ENCODE measurements around the gene CTSZ. TPM values are rescaled to one million over a fixed set of nuclear protein-coding genes. Genes with fewer than 3 reads are reported as not detected.

Gene CTSZ
- total RNA-seq, 1 experiment from 2014 or later, result 487 TPM

- Histone ChIP-seq H3K9me3 (no peaks in the 10 kb centered on the region), H3K36me3 (peaks cover 37% of the 10 kb centered on the region), H3K4me3 (peak overlapping the region; percentile 95), H3K27me3 (no peaks in the 10 kb centered on the region)
- DNase-seq, result no peak
These were observed 834 bp upstream of the CTSZ start for GRCh38 chr20:59007665-59008511.

DNA sequence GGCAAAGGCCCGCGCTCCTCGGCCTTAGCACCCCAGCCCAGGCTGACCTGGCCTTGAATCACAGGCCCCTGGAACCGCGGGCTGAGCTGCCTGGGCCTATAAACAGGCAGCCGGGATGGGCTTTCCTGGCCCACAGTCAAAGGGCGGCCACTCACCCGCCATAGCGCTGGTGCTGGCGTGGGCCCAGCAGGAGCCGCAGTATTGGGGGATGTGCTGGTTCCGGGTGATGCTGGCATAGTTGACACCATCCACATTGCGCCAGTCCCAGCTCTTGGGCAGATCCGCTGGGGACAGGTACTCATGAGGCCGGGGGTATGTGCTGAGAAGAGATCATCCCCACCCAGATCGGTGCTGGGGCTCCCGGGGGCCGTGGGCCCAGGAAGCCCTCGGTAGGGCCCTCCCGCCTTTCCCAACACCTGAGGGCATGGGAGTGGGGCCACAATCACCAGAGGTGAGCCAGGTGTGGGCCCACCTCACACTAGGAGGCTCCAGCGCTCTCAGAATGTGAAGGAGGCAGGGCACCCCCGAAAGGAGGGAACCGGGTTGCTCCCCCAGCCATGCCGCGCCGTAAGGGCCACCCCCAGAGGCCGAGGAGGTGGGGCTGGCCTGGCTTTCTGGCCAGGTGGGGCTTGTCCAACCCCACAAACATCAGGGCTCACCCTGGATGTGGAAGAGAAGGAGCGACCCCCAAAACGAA is 739 bp downstream of the CTSZ start:
- Histone ChIP-seq H3K9me3 (no peaks in the 10 kb centered on the region), H3K4me3 (peak overlapping the region; percentile 95), H3K36me3 (peaks cover 50% of the 10 kb centered on the region), H3K27me3 (no peaks in the 10 kb centered on the region)
- peak; percentile 72 for DNase-seq

DNA sequence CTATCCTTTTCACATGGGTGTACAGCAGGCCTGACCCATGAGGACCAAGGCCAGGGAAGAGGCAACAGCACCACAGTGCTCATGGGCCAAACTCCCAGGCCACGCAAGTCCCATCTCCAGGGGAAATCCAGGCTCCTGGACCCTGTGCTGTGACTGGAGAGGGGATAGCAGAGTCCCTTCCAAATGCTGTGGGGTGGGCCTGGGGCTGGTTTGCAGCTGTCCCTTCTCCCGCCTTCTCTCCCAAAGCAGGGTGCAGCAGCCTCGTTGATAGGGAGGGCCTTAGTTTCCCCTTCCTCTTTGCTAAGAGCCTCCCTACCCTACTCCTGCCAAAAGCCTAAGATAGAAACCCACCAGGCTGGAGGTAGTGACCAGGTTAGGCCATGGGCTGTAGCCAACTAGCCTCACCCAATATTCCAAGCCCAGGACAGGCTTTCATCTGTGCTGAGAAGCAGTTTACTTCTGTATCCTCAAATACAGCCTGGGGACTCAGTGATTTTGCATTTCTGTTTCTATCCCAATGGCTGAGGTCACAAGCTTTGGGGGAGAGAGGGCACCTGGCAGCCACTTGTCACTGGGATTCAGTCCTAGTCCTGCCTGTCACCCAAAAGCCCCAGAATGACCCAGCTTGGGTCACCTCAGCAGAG is 1.4 kb downstream of the CTSZ start:
- peaks cover 56% of the 10 kb centered on the region for H3K36me3 ChIP-seq
- peak overlapping the region; percentile 95 for H3K4me3 ChIP-seq
- no peak for DNase-seq
- H3K9me3 ChIP-seq, result no peaks in the 10 kb centered on the region
- H3K27me3 ChIP-seq, result no peaks in the 10 kb centered on the region

DNA sequence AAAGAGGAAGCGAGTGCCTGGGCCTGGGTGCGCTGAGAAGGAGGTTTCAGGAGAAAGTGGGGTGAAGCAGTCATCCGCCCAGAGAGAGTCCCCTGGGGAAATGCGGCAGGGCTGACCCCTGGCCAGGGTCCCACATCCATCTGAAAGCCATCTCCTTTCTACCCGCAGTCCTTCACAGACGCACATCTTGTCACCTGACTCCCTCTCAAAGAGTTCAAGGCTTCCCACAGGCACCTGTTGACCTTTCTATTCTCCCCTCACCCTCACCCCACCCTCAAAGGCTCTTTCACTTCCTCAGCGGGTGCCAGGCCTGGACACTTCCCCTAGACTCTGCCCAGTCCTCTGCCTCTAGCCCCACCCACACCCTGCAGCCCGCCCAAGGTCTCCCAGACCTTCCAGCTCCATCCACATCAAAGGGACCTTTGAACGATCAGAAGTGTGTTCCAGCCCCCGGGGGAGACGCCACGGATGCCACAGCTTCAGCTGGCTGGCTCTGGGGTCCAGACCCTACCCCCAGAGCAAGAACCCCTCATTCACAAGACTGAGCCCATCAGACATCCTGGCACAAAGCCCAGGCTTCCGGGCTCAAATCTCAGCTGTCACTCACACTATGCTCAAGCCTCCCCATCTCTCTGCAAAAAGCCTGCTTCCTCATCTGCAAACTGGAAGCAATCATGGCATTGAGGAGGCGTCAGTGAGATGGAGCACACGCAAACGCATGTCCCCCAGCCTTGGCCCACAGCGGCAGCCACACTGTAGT is 2.1 kb downstream of the CTSZ start:
- H3K4me3 ChIP-seq, result peak overlapping the region; percentile 95
- no peak for DNase-seq
- H3K9me3 ChIP-seq, result no peaks in the 10 kb centered on the region
- peaks cover 62% of the 10 kb centered on the region for H3K36me3 ChIP-seq
- H3K27me3 ChIP-seq, result no peaks in the 10 kb centered on the region

DNA sequence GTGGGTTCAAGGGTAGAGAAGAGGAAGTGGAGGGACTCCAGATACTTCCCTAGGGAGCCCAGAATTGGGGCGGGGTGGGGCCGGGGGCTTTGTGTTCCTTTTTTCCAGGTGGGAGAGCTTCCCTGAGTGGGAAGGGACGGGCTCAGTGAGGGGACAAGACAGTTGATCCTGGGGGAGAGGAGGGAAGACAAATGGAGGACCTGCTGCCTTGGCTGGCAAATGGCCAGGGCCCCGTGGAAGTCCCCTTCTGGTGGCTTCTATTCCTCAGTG is 2.6 kb downstream of the CTSZ start:
- DNase-seq, result no peak
- Histone ChIP-seq H3K36me3 (peaks cover 64% of the 10 kb centered on the region), H3K9me3 (no peaks in the 10 kb centered on the region), H3K27me3 (no peaks in the 10 kb centered on the region), H3K4me3 (no peak overlapping the region)

DNA sequence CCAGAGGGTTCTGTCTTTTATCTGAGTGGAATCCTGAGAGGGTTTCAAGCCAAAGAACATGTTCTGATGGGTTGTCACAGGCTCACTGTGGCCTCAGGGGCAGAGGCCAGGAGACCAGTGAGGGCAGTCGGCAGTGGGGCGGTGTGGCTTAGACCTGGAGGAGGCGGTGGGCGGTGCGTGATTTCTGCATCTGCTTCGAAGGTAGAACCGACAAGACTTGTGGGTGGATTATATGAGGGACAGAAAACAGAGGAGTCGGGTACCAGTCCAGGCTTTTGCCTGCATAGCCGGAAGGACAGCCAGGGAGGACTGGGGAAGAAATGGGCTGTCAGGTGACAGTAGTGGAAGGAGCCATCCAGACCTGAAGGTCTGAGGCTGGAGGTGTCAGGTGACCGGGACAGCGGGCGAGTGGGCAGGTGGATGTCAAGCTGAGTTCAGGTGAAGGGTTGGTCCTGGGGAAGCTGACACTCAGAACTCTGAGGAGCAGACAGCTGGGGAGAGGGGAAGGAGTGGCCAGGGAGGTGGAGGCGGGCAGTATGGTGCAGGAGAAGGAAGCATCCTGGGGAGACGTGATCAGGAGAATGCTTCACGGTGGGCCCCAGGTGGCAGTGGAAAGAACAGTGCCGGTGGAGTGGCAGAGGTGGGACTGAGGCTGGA is 3.1 kb downstream of the CTSZ start:
- Histone ChIP-seq H3K9me3 (no peaks in the 10 kb centered on the region), H3K36me3 (peaks cover 68% of the 10 kb centered on the region), H3K4me3 (no peak overlapping the region), H3K27me3 (no peaks in the 10 kb centered on the region)
- no peak for DNase-seq

DNA sequence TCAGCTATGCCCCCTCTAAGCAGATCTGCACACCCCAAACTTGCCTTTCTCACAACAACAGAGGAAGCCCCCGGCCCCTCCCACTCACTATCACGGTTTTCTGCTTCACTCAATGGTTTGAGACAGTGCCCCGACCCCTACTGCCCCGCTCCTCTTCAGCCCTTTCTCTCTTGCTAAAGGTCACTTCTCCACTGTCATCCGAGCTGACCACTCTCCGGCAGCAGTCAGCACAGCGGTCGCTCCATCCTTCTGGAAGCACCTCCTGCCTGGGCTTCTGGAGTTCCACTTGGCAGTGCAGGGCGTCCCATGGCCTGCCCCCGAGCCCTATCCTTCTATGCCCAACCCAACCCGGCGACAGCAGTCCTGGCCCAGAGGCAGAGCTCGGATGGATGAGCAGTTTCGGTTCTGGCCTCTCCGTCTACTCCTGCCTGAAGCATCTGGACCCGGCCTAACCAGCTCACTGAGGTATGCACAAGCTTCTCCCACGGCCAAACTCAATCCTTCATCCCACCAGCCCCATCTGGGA is 4.1 kb downstream of the CTSZ start:
- no peak overlapping the region for H3K4me3 ChIP-seq

GRCh38 chr20:59002388-59002787 is 4.7 kb downstream of the CTSZ start:
- Histone ChIP-seq H3K27me3 (no peaks in the 10 kb centered on the region), H3K4me3 (no peak overlapping the region), H3K9me3 (no peaks in the 10 kb centered on the region), H3K36me3 (peaks cover 77% of the 10 kb centered on the region)
- DNase-seq, result no peak

More for the DNA sequence above, 4.1 kb downstream of the CTSZ start:
- Histone ChIP-seq H3K27me3 (no peaks in the 10 kb centered on the region), H3K36me3 (peaks cover 71% of the 10 kb centered on the region), H3K9me3 (no peaks in the 10 kb centered on the region)
- no peak for DNase-seq

DNA sequence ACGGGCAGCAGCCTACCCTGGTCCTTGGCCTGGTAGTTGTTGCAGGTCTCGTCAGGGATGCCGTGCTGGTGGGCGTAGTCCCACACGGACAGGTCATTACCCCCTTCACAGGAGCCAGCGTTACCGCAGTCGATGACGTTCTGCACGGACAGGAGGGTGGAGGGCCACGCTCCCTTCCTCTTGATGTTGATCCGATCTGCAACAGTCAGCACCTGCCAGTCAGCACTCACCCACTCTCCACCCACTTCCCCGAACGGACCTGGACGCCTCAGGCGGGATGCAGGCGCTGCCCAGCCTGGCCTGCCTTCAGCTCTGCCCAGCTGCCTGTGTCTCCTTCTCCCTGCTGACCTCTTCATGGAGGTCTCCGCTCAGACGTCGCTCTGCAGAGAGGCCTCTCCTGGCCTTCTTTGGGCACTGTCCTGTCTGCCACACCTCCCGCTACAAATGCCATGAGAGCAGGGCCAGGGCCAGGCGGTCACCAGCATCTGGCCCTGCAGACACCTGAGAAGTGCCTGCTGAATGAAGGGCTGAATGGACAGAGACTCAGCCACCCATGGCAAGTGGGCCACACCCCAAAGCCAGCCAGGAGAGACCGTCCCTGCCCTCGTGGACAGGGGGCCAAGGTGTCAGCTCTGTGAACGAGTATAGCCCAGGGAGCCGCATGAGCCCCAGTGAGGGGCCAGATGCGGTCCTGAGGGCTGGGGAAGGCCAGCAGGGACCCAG is 5.4 kb downstream of the CTSZ start:
- no peaks in the 10 kb centered on the region for H3K27me3 ChIP-seq
- peaks cover 82% of the 10 kb centered on the region for H3K36me3 ChIP-seq
- no peak for DNase-seq
- H3K4me3 ChIP-seq, result no peak overlapping the region
- no peaks in the 10 kb centered on the region for H3K9me3 ChIP-seq

DNA sequence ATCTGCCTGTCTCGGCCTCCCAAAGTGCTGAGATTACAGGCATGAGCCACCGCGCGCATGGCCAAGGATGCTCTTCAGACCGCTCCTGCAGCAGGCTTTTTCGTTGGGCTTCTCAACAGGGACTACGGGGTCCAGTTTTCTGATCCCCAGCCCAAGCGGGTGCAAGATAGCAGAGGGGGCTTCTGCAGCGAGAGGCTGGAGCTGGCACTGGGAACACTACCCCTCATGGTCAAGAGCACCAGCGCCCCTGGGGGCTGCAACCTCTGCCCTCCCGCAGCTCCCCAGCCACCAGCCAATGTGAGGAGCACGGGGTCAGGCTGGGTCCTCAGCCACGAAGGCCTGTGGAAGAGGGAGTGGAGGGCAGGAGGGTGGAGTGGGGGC is 6.0 kb downstream of the CTSZ start:
- no peak overlapping the region for H3K4me3 ChIP-seq
- peaks cover 82% of the 10 kb centered on the region for H3K36me3 ChIP-seq
- no peaks in the 10 kb centered on the region for H3K27me3 ChIP-seq
- no peak for DNase-seq
- no peaks in the 10 kb centered on the region for H3K9me3 ChIP-seq

- no peak for DNase-seq
- Histone ChIP-seq H3K27me3 (no peaks in the 10 kb centered on the region), H3K36me3 (peaks cover 82% of the 10 kb centered on the region), H3K4me3 (no peak overlapping the region), H3K9me3 (no peaks in the 10 kb centered on the region)
These were observed 6.7 kb downstream of the CTSZ start for GRCh38 chr20:59000326-59000725.

- Histone ChIP-seq H3K27me3 (no peaks in the 10 kb centered on the region), H3K9me3 (no peaks in the 10 kb centered on the region), H3K4me3 (no peak overlapping the region), H3K36me3 (peaks cover 78% of the 10 kb centered on the region)
- no peak for DNase-seq
These were observed 8.4 kb downstream of the CTSZ start for GRCh38 chr20:58998656-58999055.

DNA sequence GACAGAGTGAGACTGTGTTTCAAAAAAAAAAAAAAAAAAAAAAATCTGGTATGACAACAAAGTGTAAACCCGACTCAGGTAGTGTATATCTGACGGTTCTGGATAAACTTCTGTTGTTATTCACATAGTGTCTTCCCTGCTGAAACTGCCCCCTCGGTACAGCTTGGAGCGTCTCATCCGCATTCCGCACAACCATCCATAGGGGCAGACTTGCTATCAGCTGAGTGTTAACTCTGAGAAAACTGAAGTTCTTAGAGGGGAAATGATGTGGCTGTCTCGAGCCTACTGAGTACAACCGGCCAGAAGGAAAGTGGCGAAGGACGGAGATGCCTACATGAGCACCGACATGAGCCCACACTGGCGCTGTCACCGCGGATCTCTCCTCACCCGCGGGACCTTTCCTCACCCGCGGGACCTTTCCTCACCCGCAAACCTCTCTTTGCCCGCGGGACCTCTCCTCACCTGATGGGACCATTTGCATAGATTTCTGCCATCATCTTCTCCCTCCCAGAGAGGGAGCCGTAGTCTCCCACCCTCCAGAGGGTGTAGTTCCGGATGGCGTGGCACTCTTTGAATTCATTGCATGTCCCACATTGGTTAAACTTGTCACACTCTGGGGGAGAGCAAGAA is 9.8 kb downstream of the CTSZ start:
- Histone ChIP-seq H3K27me3 (no peaks in the 10 kb centered on the region), H3K4me3 (no peak overlapping the region), H3K36me3 (peaks cover 79% of the 10 kb centered on the region), H3K9me3 (no peaks in the 10 kb centered on the region)
- no peak for DNase-seq

GRCh38 chr20:58996226-58996611 is 10.8 kb downstream of the CTSZ start:
- no peak for DNase-seq
- H3K4me3 ChIP-seq, result no peak overlapping the region
- H3K9me3 ChIP-seq, result no peaks in the 10 kb centered on the region
- H3K36me3 ChIP-seq, result peaks cover 81% of the 10 kb centered on the region
- no peaks in the 10 kb centered on the region for H3K27me3 ChIP-seq

DNA sequence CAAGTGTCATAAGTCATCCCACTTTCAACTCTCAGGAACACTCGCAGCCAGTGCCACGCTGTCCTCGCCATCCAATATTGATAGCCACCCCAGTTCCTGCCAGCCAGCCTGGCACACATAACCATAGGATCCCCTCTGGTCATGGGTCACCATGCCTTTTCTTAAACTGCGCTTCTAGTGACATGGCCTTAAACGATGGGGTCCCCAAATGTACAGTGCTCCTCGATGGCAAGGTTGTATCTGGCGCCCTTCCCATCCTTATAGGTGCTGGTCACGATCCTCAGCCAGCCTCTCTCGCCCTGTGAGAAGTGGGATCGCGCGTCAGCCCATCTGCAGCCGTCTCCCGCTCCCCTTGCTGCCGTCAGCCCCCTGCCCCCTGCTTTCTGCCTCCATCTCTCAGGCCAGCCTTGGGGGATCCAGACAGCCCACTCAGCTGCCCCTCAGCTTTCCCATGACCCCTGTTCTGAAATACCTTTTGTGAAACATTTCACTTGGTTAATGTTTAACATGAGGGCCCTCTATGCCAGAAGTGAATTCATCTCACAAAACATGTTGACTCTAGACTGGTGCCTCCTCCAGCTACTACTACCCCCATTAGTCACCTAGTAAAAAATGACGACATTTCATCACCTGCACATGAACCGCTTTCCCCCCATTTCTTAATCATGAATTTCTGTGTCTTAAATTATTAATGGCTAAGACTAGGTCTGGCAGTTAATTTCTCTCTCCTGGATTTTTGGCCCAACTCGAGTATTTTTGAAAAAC is 11.4 kb downstream of the CTSZ start:
- Histone ChIP-seq H3K9me3 (no peaks in the 10 kb centered on the region), H3K36me3 (peaks cover 79% of the 10 kb centered on the region), H3K27me3 (no peaks in the 10 kb centered on the region), H3K4me3 (no peak overlapping the region)
- DNase-seq, result no peak
